HCT116 (cell line): Measurements from ENCODE around the gene CUL4A. TPM values are rescaled to one million over a fixed set of nuclear protein-coding genes. Genes with fewer than 3 reads are reported as not detected.
A peak's percentile ranks its signal among the peaks of the same experiment; 100 is the strongest.

ENCODE experiments used
- ATAC-seq: fragments of 200-7000 bp; cut with Tn5 transposase; 2 replicates; pipeline ENCODE4 v1.9.1; 2020; ENCODE audit warnings: mild to moderate bottlenecking, moderate library complexity
- BruUV-seq: library from RNA; stranded (reverse); fragments of 400-500 nt; replicated peaks from 2 replicates; lab custom pipeline; 2021; lab: Mats Ljungman, UMichigan
- CTCF ChIA-PET: fragments of 300-600 bp; sonication (Branson Sonifier 250); formaldehyde crosslinking; loops from one replicate; lab custom pipeline; 2021; ENCODE audit warnings: antibody characterized with exemption; lab: Charles Lee
- POLR2A ChIA-PET: fragments of 300-600, 350-600 bp; sonication (Branson Sonifier 250); formaldehyde crosslinking; loops from one replicate; lab custom pipeline; 2021; ENCODE audit warnings: antibody characterized with exemption; lab: Charles Lee
- RAD21 ChIA-PET, 2 experiments: fragments of 300-600 bp; sonication (Branson Sonifier 250); formaldehyde crosslinking; loops; one replicate each; lab custom pipeline; 2023; ENCODE audit warnings: low total read pairs in 2 of 2; ENCODE audit not compliant: uncharacterized antibody in 2 of 2, unreplicated experiment in 2 of 2, low non-redundant PET in 1 of 2; lab: Charles Lee
- DNase-seq: peaks from one replicate; pipeline ENCODE4 v3.0.0-alpha.2; 2010; ENCODE audit warnings: low read depth, low spot score
- H2AFZ ChIP-seq: fragments of 200-600 bp; shearing (Covaris generic), sonication (generic); 2 replicates; pipeline ENCODE4 v1.6.1; 2017; ENCODE audit warnings: low read depth, mixed run types, mixed read lengths, antibody characterized with exemption, low read length; ENCODE audit not compliant: poor library complexity, severe bottlenecking
- H3K27ac ChIP-seq: 2 replicates; pipeline ENCODE4 v1.5.1; 2012; ENCODE audit warnings: low read depth, low read length
- H3K27me3 ChIP-seq: fragments of 200-600 bp; sonication (generic); 2 replicates; pipeline ENCODE4 v1.6.1; 2016; ENCODE audit warnings: mixed run types, low read length, mixed read lengths; ENCODE audit not compliant: insufficient read depth
- H3K36me3 ChIP-seq, 2 experiments: fragments of 200-500 bp in 1 of 2; fragments of 200-600 bp in 1 of 2; sonication (Bioruptor generic) in 1 of 2; sonication (generic) in 1 of 2; 2 replicates each; pipeline versions ENCODE4 v1.5.1 to v1.6.1; 2014 to 2016; ENCODE audit warnings: low read length in 2 of 2, inconsistent platforms in 1 of 2, mixed read lengths in 1 of 2, mixed run types in 1 of 2; ENCODE audit not compliant: insufficient read depth in 2 of 2, control insufficient read depth in 1 of 2
- H3K4me1 ChIP-seq, 2 experiments: fragments of 200-600 bp in 1 of 2; sonication (generic) in 1 of 2; 2 replicates each; pipeline versions ENCODE4 v1.5.1 to v1.6.1; 2012 to 2017; ENCODE audit warnings: low read length in 2 of 2, inconsistent platforms in 1 of 2, mild to moderate bottlenecking in 1 of 2, mixed read lengths in 1 of 2, mixed run types in 1 of 2, moderate library complexity in 1 of 2; ENCODE audit not compliant: insufficient read depth in 2 of 2, control insufficient read depth in 1 of 2
- H3K4me2 ChIP-seq: fragments of 200-600 bp; sonication (generic); 2 replicates; pipeline ENCODE4 v1.6.1; 2017; ENCODE audit warnings: mixed run types, low read length, mixed read lengths
- H3K4me3 ChIP-seq, 2 experiments: fragments of 200-600 bp in 1 of 2; sonication (generic) in 1 of 2; replicated peaks in 1 of 2; 2 replicates each; pipeline ENCODE4 v1.5.1; 2011 to 2016; ENCODE audit warnings: low read length in 2 of 2, control low read depth in 1 of 2, low read depth in 1 of 2, mild to moderate bottlenecking in 1 of 2, mixed read lengths in 1 of 2, mixed run types in 1 of 2
- H3K79me2 ChIP-seq: fragments of 200-600 bp; sonication (generic); 2 replicates; pipeline ENCODE4 v1.6.1; 2017; ENCODE audit warnings: mild to moderate bottlenecking, mixed run types, low read length, moderate library complexity, mixed read lengths; ENCODE audit not compliant: insufficient read depth
- H3K9ac ChIP-seq: fragments of 200-600 bp; sonication (generic); 2 replicates; pipeline ENCODE4 v1.6.1; 2016; ENCODE audit warnings: low read length, mixed read lengths
- H3K9me2 ChIP-seq: fragments of 200-600 bp; sonication (generic), shearing (Covaris generic); 2 replicates; pipeline ENCODE4 v1.6.1; 2017; ENCODE audit warnings: mixed run types, mild to moderate bottlenecking, moderate library complexity; ENCODE audit not compliant: insufficient read depth
- H3K9me3 ChIP-seq, 2 experiments: fragments of 200-500 bp in 1 of 2; fragments of 200-600 bp in 1 of 2; sonication (Bioruptor generic) in 1 of 2; sonication (generic) in 1 of 2; 2 replicates each; pipeline ENCODE4 v1.6.1; 2014 to 2017; ENCODE audit warnings: low read length in 2 of 2, mixed read lengths in 2 of 2, inconsistent platforms in 1 of 2, low read depth in 1 of 2, mild to moderate bottlenecking in 1 of 2, mixed run types in 1 of 2, moderate library complexity in 1 of 2; ENCODE audit not compliant: control insufficient read depth in 1 of 2, insufficient read depth in 1 of 2
- H4K20me1 ChIP-seq: fragments of 200-600 bp; sonication (generic), shearing (Covaris generic); 2 replicates; pipeline ENCODE4 v1.6.1; 2017; ENCODE audit warnings: mixed run types, mild to moderate bottlenecking, moderate library complexity; ENCODE audit not compliant: insufficient read depth
- ATF3 ChIP-seq: IDR thresholded peaks from 2 replicates; pipeline ENCODE4 v1.6.1; 2012
- ELF1 ChIP-seq: IDR thresholded peaks from 2 replicates; pipeline ENCODE4 v1.6.1; 2012; ENCODE audit warnings: low read depth, borderline replicate concordance
- POLR2AphosphoS5 ChIP-seq: IDR thresholded peaks from 2 replicates; pipeline ENCODE4 v1.6.1; 2011; ENCODE audit warnings: mild to moderate bottlenecking, low read depth, low read length, moderate library complexity
- SIN3A ChIP-seq: IDR thresholded peaks from 2 replicates; pipeline ENCODE4 v1.6.1; 2012; ENCODE audit warnings: low read depth
- TCF7L2 ChIP-seq: IDR thresholded peaks from 2 replicates; pipeline ENCODE4 v1.7.0; 2011; ENCODE audit warnings: borderline replicate concordance, inconsistent platforms; ENCODE audit not compliant: insufficient read depth, insufficient read length; ENCODE audit errors: extremely low read depth
- YY1 ChIP-seq: IDR thresholded peaks from 2 replicates; pipeline ENCODE4 v1.6.1; 2011; ENCODE audit warnings: low read length, low read depth, moderate library complexity, mild to moderate bottlenecking; ENCODE audit not compliant: insufficient replicate concordance; ENCODE audit errors: extremely low read depth
- ZFX ChIP-seq: fragments of 450-650 bp; IDR thresholded peaks from 2 replicates; pipeline ENCODE4 v1.6.1; 2017
- intact Hi-C: fragments of 100-400 bp; cut with micrococcal nuclease; formaldehyde crosslinking; loops from 2 replicates; pipeline ENCODE4 v1.10.0; 2022
- total RNA-seq: library from RNA; stranded (reverse); gene quantifications from one replicate; pipeline ENCODE4 v1.2.1, GENCODE V29; 2021; ENCODE audit not compliant: unreplicated experiment
- TF ChIP-seq, protein P1 (sequence below): IDR thresholded peaks from 2 replicates; pipeline ENCODE4 v1.6.1; 2011; ENCODE audit warnings: mild to moderate bottlenecking, low read length, moderate library complexity; ENCODE audit not compliant: insufficient replicate concordance; ENCODE audit errors: extremely low read depth

Gene CUL4A
- total RNA-seq, 1 experiment from 2014 or later, result 76.5 TPM

- no peaks in the 10 kb centered on the region for H3K9me3 ChIP-seq
- TF ChIP-seq POLR2AphosphoS5, result peak; percentile 29; the same call in 1 of the 2 replicates
- no peak for TF ChIP-seq SIN3A
- TF ChIP-seq, protein P1, sequence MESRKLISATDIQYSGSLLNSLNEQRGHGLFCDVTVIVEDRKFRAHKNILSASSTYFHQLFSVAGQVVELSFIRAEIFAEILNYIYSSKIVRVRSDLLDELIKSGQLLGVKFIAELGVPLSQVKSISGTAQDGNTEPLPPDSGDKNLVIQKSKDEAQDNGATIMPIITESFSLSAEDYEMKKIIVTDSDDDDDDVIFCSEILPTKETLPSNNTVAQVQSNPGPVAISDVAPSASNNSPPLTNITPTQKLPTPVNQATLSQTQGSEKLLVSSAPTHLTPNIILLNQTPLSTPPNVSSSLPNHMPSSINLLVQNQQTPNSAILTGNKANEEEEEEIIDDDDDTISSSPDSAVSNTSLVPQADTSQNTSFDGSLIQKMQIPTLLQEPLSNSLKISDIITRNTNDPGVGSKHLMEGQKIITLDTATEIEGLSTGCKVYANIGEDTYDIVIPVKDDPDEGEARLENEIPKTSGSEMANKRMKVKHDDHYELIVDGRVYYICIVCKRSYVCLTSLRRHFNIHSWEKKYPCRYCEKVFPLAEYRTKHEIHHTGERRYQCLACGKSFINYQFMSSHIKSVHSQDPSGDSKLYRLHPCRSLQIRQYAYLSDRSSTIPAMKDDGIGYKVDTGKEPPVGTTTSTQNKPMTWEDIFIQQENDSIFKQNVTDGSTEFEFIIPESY, result peak; percentile 98
- TF ChIP-seq TCF7L2, result peak; percentile 70
- no peak for TF ChIP-seq ELF1
- TF ChIP-seq YY1, result peak; percentile 49
- TF ChIP-seq ZFX, result peak; percentile 91
- no peak for TF ChIP-seq ATF3
- intact Hi-C loops, result loop anchor here (2.0 to 5.0 kb wide), 2 partner anchors 65 to 152 kb away; partner anchors contain the start of gene GRTP1
- peak within 1 kb of the TSS; percentile 92 for H3K9ac ChIP-seq
- H3K79me2 ChIP-seq, result peaks cover 44% of the 10 kb centered on the region
- peak within 1 kb of the TSS; percentile 74 for H3K27ac ChIP-seq
- peak within 1 kb of the TSS; percentile 85 for H2AFZ ChIP-seq
- peak; percentile 91 for DNase-seq
- no peaks in the 10 kb centered on the region for H3K36me3 ChIP-seq
- no peaks in the 10 kb centered on the region for H3K9me2 ChIP-seq
- H3K27me3 ChIP-seq, result peaks cover 8% of the 10 kb centered on the region; the same call in 1 of the 2 replicates
- peak; percentile 90 for ATAC-seq
- no TSS peak for BruUV-seq
- POLR2A ChIA-PET, result no interaction called here
- RAD21 ChIA-PET, result no interaction called here
- peak within 1 kb of the TSS; percentile 92 to 98 for H3K4me3 ChIP-seq
- H3K4me1 ChIP-seq, result peaks cover 8 to 27% of the 10 kb centered on the region in 2 experiments; a peak in 3 of 4 replicates
- peaks cover 3% of the 10 kb centered on the region; the same call in 1 of the 2 replicates for H4K20me1 ChIP-seq
- CTCF ChIA-PET, result no interaction called here
- peak within 1 kb of the TSS; percentile 97 for H3K4me2 ChIP-seq
These were observed 87.5 kb downstream of the CUL4A start, which contains the start of gene LAMP1 for GRCh38 chr13:113296823-113297369. LAMP1 (plus strand) TSS chr13:113297239; CDS start chr13:113297435, 196 bp downstream.
